ENCODE measurements around the gene TBL1XR1. TPM values are rescaled to one million over a fixed set of nuclear protein-coding genes. Genes with fewer than 3 reads are reported as not detected.

Gene TBL1XR1
- total RNA-seq, 1 experiment from 2014 or later, result 192 TPM

DNA sequence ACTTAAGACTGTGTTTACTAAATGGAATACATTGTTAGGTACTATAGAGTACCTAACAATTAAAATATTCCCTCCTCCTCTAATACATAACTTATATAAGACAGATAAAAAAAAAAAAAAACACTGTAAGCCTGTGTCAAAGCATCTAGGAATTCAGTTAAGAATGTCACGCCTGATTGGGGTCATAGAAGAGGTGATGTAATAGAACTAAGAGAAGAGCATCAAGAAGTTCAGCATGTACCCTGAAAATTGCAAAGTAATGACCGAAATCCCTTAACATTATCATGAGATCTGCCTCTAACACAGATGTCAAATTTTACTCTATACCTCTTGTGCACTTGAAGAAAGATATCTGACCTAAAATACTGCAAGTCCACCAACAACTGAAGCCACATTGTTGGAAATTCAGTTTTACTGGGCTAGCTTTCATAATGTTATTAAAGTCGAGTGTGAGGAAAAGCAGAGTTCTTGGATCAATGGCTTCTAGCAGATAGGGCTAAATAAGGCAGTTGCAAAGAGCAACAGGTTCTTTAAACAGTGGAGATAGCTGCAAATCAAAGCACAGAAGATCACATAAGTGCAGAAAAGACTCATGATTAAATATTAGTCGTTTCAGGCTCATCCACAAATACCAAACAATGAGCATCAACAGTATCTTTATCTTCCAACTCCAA, 75.0 kb downstream of the TBL1XR1 start:
- TF ChIP-seq TCF7L2 (IDR thresholded peaks at IDR 0.05; ENCODE audit: low read depth, low read length) (no peak), CTCF (IDR thresholded peaks at IDR 0.05) (no peak), SIN3A (IDR thresholded peaks at IDR 0.05; ENCODE audit: borderline replicate concordance, insufficient read depth, low read depth, low read length) (no peak)
- H3K4me3 ChIP-seq (ENCODE audit: low read depth in 2 of 2, low read length in 2 of 2), result no peak overlapping the region
- peaks cover 36% of the 10 kb centered on the region; the same call in 1 of the 2 replicates for H3K9me3 ChIP-seq (ENCODE audit: control insufficient read depth, insufficient read depth, low read depth, low read length)
- no peaks in the 10 kb centered on the region for H3K27me3 ChIP-seq (ENCODE audit: control insufficient read depth, insufficient read depth, low read length)
- ChIA-PET POLR2A (no interaction called here), CTCF (no interaction called here)
- no TSS peak for BruUV-seq (replicated peaks)
- intact Hi-C loops (cut with micrococcal nuclease; ENCODE audit: unreplicated experiment), result no loop called here
- DNase-seq (ENCODE audit: low read depth, low spot score) (no peak), ATAC-seq (no peak)
- no peak overlapping the region for H3K27ac ChIP-seq (ENCODE audit: low read length)
- in situ Hi-C loops (cut with HindIII; ENCODE audit: low pct_unique_long_range_greater_than_20kb, low sequenced_read_pairs), result no loop called here
- H3K36me3 ChIP-seq (ENCODE audit: control insufficient read depth, insufficient read depth, low read length), result no peaks in the 10 kb centered on the region
- H3K4me1 ChIP-seq (ENCODE audit: control insufficient read depth, insufficient read depth, low read length), result peaks cover 4% of the 10 kb centered on the region; the same call in 1 of the 2 replicates

GRCh38 chr3:177119829-177120228, 77.5 kb downstream of the TBL1XR1 start:
- Histone ChIP-seq H3K36me3 (ENCODE audit: control insufficient read depth, insufficient read depth, low read length) (no peaks in the 10 kb centered on the region), H3K27me3 (ENCODE audit: control insufficient read depth, insufficient read depth, low read length) (no peaks in the 10 kb centered on the region), H3K9me3 (ENCODE audit: control insufficient read depth, insufficient read depth, low read depth, low read length) (peaks cover 31% of the 10 kb centered on the region; the same call in 1 of the 2 replicates), H3K27ac (ENCODE audit: low read length) (no peak overlapping the region), H3K4me3 (ENCODE audit: low read depth in 2 of 2, low read length in 2 of 2) (no peak overlapping the region), H3K4me1 (ENCODE audit: control insufficient read depth, insufficient read depth, low read length) (0 out of 2 replicates have a peak, but pooled peaks cover 5% of the 10 kb centered on the region)
- intact Hi-C loops (cut with micrococcal nuclease; ENCODE audit: unreplicated experiment) (no loop called here), in situ Hi-C loops (cut with HindIII; ENCODE audit: low pct_unique_long_range_greater_than_20kb, low sequenced_read_pairs) (no loop called here)
- no peak for TF ChIP-seq TCF7L2 (IDR thresholded peaks at IDR 0.05; ENCODE audit: low read depth, low read length)
- no peak for TF ChIP-seq POLR2AphosphoS5 (IDR thresholded peaks at IDR 0.05; ENCODE audit: low read depth, low read length)
- TF ChIP-seq, protein P1, sequence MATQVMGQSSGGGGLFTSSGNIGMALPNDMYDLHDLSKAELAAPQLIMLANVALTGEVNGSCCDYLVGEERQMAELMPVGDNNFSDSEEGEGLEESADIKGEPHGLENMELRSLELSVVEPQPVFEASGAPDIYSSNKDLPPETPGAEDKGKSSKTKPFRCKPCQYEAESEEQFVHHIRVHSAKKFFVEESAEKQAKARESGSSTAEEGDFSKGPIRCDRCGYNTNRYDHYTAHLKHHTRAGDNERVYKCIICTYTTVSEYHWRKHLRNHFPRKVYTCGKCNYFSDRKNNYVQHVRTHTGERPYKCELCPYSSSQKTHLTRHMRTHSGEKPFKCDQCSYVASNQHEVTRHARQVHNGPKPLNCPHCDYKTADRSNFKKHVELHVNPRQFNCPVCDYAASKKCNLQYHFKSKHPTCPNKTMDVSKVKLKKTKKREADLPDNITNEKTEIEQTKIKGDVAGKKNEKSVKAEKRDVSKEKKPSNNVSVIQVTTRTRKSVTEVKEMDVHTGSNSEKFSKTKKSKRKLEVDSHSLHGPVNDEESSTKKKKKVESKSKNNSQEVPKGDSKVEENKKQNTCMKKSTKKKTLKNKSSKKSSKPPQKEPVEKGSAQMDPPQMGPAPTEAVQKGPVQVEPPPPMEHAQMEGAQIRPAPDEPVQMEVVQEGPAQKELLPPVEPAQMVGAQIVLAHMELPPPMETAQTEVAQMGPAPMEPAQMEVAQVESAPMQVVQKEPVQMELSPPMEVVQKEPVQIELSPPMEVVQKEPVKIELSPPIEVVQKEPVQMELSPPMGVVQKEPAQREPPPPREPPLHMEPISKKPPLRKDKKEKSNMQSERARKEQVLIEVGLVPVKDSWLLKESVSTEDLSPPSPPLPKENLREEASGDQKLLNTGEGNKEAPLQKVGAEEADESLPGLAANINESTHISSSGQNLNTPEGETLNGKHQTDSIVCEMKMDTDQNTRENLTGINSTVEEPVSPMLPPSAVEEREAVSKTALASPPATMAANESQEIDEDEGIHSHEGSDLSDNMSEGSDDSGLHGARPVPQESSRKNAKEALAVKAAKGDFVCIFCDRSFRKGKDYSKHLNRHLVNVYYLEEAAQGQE (IDR thresholded peaks at IDR 0.05; ENCODE audit: insufficient read depth in 1 of 2, low read depth in 2 of 2, low read length in 1 of 2), result no peak
- no peak for TF ChIP-seq SIN3A (IDR thresholded peaks at IDR 0.05; ENCODE audit: borderline replicate concordance, insufficient read depth, low read depth, low read length)
- peak; percentile 1; the same call in 1 of the 2 replicates for TF ChIP-seq CTCF (IDR thresholded peaks at IDR 0.05)
- no TSS peak for BruUV-seq (replicated peaks)
- CTCF ChIA-PET, result no interaction called here
- DNase-seq (ENCODE audit: low read depth, low spot score) (no peak), ATAC-seq (no peak)
- POLR2A ChIA-PET, result no interaction called here

Data from Panc1 (cell line).